Activated CD4-positive, alpha-beta T cell treated with anti-CD3 and anti-CD28 coated beads, Interleukin-2, amount 50 U/mL, for 48 hours (primary cell): Measurements from ENCODE around the gene TXNRD1.
"Not testable (repeated sequence)": the region's sequence is repeated elsewhere in the genome, so short reads cannot be mapped to it uniquely, and the experiment has no call there.

Source experiments
- DNase-seq, 2 experiments: peaks; one replicate each; pipeline ENCODE4 v3.0.0-alpha.2; 2020

The TXNRD1 gene

DNA sequence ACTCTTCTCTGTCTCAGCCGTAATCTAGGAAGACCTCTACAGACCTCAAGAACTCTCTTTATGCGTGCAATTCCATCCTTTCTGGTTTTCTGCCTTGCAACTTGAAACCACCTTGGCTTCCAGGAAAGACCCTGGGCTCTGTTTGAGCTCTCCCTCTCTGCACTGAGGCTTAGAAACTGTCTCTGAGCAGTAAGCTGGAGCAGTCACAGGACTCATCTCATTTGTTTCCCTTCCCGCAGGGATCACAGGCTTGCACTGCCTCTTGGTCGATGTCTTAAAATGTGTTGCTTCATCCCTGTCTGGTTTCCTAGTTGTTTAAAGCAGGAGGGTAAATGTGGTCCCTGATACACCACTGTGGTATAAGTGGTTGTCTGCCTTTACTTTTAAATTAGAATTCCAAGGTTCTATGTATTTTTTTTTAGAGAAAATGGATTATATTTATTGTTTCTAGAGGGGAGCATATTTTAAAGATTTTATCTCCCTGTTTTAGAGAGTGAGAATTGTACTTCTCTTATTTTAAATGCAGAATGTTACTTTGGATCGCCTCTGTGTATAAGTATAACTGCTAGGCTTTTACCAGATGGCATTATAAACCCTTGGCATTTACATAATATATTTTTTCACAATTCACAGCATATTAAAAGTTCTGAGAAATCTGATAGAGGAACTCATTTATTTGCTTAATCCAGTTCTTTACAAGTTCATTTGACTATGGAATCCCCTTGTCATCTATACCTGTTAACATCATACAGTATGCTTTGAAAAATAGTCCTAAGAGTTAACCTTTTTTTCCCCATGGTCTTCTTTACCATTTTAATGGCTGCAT lies 114.3 kb downstream of the TXNRD1 start:
- DNase-seq: no peak

DNA sequence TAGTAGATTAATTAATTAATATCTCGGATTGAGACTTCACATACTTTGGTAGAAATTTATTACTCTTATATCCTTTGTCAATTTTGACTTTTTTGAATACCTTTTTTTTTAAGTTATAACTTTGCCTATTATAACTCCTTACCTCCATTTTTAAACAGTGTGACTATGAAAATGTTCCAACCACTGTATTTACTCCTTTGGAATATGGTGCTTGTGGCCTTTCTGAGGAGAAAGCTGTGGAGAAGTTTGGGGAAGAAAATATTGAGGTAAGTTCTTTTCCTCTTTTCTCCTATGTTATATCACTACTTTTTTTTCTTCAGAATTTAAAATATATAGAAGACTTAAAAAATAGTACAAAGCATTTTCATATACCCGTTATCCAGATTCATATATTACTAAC lies 115.8 kb downstream of the TXNRD1 start:
- no peak for DNase-seq

DNA sequence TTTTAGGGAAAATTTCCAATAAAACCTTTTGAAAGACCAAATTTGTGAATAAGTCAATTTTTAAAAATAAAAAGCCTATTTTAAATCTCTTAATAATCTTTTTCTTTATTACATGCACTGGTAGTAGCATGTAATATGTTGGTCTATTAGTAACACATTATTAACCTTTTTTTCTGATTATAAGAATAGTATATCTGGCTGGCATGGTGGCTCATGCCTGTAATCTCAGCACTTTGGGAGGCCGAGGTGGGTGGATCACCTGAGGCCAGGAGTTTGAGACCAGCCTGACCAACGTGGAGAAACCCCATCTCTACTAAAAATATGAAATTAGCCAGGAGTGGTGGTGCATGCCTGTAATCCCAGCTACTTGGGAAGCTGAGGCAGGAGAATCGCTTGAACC lies 116.7 kb downstream of the TXNRD1 start:
- DNase-seq: not testable (repeated sequence)

DNA sequence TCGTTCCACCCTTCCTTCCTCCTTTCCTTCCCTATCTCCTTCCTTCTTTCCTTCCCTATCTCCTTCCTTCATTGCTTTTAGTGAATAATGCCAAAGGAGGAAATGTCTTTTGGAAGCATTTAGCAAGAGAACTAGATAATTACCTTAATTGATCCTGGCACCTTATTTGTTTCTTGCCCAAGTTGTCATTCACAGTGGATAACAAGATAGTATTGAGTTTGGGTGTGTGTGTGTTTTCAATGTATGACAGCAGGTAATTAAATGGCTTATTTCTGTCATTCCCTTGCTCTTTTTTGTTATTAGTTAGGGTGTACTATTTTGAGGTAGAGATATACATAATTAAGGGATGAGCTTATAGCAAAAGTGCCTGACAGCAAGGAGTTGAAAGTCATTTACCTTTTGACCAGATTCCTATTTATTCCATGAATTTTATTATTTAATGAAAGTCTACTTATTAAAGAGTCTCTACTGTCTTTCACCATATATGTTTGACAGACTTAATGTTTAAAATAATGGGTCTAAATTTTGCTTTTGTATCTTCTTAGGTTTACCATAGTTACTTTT lies 118.2 kb downstream of the TXNRD1 start:
- no peak for DNase-seq

DNA sequence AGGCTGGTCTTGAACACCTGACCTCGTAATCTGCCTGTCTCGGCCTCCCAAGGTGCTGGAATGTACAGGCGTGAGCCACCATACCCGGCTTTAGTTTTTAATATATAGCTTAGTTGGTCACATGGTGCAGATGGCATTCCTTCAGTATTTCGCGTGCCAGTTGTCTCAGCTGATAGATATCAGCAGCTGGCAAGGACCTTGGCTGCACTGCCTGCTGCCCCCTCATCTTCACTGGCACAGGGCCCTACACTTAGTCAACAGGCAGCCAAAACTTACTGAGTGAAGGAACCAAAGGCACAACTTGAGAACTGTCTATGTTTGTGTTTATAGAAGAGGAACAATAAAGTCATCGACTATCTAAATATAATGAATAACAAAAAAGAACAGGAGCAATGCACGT lies 119.0 kb downstream of the TXNRD1 start:
- DNase-seq: no peak

DNA sequence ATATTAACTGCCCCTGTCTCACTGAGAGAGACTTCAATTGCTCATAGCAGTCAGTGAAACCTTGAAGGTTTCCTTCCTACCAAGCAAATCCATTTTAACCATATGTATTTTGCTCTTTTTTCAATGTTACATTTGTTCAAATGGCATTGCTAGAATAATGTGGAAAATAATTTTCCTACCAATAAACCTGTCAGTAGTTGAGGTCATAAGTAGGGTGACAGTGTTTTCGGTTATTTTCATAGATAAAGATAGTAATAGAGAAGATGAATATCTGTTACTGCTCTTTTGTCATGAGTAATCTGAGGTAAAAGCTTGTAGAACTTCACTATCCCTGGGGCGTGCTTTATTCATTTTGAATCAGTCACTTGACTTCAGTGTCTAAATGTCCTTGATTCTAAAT lies 120.5 kb downstream of the TXNRD1 start:
- DNase-seq: no peak

DNA sequence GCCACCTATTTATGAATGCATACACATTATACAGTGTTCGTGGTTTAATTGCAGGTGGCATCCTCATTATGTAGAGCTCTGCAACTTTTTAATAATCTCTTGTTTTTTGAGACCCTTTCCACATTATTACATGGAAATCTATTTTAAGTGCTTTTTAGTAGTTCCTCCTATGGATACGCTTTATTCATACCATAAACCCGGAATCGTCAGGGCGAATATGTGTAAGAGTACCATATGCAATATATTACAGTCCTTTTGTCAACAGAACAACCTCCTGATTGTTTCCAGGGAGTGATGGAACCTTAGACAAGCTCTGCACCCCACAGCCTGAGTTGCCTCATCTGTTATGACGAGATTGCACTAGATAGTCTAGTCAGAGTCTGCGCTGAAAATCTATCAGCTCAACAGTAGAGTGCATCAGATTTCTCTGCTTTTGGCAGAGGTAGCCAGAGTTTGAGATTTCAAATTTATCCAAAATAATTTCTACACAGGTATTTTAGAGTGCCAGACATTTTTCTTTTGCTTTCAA lies 121.5 kb downstream of the TXNRD1 start:
- DNase-seq: no peak

DNA sequence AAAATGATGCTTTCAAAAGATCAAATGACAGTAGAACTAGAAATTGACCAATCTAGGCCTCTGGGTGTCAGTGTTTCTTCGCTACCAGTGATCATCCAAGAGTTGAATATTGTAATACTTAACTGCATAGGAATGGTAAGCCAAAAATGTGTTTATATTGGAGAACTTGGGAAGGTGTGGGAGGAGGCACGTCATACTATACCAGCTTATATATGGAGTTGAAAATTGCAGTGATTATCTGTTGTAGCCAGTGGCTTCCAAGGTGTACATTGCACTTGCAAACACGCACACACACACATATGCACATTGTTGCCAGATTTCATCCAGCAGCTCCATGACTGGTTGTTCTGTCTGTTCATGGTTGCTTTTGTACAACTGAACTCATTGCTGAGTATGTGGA lies 124.1 kb downstream of the TXNRD1 start:
- DNase-seq: no peak

DNA sequence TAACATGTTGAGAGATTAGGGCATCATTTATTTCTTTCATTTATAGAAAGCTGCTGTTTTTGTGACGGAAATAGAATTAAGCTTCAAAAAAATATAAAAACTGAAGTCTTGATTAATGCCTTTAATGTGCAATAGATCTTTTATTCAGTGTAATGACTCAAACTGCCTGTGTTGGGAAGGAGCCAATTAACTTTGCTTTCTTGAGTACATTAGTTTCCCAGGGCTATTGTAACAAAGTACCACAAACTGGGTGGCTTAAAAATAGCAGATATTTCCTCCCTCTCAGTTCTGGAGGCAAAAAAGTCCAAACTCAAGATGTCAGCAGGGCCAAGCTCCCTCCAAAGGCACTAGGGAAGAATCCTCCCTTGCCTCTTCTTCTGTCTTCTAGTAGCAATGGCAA lies 124.6 kb downstream of the TXNRD1 start:
- no peak for DNase-seq

DNA sequence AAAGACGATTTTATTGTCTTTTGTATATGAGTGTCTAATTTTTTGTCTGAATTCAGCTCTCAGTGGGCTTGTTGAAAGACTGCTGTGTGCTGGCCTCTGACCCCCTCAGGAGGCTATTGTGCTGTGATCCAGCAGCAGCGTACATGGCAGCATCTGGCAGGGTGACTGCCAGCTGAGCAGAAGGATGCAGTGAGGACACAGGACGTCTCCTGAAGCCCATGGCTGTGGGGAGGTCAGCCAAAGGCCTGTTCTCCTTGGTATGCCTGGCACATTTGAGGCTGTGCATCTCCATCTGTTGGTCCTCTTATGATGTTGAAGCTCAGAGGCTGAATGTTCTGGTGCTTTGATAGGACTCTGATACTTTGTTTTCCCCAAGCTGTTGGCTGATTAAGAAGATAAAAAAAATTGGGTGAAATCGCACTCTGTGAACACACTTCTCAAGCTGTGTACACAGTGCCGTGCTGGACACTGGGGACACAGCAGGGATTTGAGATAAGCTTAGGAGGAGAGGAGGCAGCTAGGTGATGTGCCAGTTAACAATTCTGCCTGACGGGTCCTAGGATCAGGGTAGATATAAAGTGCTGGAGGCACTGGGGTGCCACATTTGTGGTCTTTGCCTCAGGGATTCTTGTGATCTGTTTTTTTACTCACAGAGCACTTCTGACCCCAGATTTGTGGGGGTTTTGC lies 125.5 kb downstream of the TXNRD1 start:
- DNase-seq: no peak

DNA sequence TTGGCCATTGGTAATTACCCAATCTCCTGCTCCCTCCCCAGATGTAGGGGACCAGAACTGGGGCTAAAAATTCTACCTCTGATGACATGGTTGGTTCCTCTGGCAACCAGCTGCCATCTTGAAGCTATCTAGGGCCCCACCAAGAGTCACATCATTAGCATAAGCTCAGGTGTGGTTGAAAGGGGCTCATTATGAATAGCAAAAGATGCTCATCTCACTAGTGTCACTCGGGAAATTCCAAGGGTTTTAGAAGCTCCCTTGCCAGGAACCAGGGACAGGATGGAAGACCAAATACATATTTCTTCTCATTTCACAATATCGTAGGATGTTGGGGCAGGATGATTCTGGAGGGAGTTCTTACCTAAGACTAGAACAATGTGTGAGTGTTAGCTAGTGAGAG lies 126.6 kb downstream of the TXNRD1 start:
- no peak for DNase-seq

DNA sequence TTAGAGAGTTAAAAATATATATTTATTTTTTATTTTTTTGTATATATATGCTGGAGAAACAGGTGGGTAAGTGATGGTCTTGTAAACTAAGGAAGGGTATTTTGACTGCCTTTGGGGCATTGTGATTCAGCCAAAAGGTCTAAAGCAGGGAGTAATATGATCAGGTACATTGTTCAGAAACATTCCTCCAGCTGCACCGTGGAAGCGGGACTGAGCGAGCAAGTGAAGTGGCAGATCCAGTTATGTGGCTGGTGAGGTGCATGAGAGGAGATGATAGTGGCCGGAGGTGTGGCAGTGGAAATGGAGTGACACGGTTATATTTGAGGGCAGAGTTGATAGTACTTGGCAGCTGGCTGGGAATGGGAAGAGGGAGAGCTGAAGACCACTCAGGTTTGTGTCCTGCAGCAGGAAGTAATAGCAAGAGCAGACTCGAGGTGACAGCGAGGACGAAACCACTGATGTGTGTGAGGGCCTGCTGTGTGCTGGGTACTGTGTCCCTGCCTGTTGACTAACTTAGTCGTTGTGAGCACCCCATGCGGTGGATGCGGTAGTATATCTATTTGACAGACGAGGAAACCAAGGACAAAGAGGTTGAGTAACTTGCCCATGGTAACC lies 127.2 kb downstream of the TXNRD1 start:
- DNase-seq: no peak

DNA sequence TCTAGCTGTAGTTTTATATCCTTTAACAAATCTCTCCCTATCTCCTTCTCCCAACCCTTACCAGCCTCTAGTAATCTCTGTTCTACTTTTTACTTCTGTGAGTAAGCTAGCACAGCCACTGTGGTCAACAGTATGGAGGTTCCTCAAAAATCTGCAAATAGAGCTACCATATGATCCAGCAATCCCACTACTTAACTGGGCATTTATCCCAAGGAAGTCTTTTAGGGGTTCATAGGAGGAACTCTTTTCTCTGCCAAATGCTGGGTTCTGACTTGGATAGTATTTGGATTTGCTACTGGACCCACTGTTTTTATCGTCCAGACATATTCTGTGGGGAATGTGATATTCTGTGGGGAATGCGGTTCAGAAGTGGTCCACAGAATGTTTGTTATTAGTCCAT lies 129.1 kb downstream of the TXNRD1 start:
- no peak for DNase-seq

DNA sequence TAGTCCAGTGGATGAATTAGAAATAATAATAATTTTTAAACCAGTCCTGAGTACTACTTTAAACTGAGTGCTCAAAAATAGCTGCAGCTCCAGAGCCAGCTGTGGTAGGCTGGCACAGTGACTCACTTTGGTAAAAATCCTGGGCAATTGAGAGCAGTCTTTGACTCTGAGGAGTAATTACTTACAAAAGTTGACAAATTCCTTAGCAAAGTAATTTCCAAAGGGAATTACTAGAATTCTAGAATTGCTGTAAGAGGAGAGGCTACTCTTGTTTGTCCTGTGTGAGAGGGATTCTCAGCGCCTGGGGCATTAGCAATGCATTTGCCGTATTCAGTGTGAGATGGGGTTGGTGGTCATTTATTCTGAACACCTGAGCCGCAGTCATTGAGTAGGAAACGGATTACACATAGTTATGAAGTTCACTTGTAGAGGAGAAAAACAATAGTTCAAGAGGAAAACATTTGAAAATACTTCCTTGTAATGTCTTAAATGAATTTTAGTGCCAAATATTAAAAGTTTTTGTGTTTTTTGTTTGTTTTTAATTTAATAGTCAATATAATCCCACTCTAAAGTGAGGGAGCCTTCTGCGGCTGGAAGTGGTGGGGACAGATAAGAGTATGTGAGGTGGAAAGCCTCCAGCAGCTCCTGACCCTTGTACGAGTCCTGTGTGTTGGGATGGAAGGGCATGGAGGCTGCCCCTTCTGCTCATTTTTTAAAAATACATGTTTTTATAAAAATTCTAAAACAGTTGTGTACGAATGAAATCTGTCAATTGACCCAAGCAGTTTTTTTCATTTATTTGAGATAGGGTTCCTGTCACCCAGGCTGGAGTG lies 129.9 kb downstream of the TXNRD1 start:
- no peak for DNase-seq

DNA sequence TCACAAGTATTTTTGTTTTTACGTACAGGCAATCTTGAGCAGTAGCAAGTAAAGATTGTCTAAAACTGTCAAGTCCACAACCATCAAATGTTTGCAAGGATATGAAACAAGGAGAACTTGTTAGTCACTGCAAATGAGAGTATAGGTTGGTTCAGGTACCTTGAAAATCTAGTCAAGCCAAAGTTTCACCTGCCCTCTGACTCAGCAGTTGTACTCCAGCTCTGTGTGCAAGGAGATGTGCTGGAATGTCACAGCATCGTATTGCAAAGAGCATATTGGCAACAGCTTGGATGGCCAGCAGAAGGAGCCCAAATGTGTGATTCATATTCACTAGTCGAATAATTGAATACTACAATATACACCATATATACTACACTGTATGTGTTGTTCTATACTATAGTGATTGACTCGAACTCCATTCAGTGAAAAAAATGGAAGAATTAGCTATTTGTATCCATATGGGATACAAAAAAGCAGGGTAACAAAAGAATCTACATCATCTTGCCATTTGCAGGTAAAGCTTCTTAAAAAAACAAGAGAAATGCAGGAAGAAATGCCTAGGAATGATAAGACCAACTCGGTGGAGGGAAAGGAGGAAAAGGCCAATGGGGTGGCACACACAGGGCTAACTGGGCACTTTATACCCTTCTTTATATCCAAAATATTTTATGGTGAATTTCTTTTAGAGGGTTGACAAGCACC lies 131.9 kb downstream of the TXNRD1 start:
- no peak for DNase-seq

DNA sequence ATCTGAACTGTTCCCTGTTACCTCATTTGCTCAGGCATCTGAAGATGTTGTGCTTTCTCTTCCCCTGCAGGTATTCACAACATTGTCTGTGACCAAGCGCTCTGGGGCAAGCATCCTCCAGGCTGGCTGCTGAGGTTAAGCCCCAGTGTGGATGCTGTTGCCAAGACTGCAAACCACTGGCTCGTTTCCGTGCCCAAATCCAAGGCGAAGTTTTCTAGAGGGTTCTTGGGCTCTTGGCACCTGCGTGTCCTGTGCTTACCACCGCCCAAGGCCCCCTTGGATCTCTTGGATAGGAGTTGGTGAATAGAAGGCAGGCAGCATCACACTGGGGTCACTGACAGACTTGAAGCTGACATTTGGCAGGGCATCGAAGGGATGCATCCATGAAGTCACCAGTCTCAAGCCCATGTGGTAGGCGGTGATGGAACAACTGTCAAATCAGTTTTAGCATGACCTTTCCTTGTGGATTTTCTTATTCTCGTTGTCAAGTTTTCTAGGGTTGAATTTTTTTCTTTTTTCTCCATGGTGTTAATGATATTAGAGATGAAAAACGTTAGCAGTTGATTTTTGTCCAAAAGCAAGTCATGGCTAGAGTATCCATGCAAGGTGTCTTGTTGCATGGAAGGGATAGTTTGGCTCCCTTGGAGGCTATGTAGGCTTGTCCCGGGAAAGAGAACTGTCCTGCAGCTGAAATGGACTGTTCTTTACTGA lies 132.9 kb downstream of the TXNRD1 start:
- no peak for DNase-seq

DNA sequence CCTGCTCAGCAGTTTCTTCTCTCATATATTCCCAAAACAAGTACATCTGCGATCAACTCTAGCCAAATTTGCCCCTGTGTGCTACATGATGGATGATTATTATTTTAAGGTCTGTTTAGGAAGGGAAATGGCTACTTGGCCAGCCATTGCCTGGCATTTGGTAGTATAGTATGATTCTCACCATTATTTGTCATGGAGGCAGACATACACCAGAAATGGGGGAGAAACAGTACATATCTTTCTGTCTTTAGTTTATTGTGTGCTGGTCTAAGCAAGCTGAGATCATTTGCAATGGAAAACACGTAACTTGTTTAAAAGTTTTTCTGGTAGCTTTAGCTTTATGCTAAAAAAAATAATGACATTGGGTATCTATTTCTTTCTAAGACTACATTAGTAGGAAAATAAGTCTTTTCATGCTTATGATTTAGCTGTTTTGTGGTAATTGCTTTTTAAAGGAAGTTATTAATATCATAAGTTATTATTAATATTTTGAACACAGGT lies 133.5 kb downstream of the TXNRD1 start:
- no peak for DNase-seq

DNA sequence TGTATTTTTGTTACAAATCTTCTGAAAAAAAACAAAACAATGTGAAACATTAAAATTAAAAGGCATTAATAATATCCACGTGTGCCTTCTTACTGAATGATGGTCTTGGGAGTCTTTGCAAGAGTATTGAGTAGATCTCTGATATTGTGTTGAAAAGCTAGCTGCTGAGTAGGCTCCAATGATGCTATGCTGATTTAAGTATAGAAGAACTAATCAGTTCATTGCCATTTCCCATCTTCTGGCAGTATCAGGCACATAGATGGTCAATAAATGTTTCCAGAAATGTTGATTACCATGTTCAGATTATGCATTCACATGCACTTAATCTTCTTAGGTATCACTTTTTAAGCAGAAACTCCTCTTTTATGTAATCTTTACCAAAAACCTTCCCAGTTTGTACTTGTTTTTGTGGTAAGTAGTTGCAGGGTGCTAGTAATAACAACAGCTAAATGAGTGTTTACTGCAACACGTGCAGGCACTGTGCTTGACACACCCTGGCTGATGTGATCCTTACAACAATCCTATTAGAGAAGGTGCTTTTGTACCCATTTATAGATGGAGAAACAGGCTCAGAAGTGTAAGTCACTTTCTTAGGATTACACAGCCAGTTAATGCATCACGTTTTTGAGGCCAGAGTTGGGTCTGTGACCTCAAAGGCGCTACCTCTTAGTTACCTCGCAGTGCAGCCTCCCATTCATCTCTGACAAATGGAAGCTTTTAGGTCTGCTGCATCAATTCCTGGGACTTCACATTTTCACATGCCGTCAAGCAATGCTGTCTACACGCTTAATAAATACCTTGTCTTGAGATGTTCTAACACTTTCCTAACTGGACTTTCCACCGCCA lies 134.9 kb downstream of the TXNRD1 start:
- DNase-seq: no peak

DNA sequence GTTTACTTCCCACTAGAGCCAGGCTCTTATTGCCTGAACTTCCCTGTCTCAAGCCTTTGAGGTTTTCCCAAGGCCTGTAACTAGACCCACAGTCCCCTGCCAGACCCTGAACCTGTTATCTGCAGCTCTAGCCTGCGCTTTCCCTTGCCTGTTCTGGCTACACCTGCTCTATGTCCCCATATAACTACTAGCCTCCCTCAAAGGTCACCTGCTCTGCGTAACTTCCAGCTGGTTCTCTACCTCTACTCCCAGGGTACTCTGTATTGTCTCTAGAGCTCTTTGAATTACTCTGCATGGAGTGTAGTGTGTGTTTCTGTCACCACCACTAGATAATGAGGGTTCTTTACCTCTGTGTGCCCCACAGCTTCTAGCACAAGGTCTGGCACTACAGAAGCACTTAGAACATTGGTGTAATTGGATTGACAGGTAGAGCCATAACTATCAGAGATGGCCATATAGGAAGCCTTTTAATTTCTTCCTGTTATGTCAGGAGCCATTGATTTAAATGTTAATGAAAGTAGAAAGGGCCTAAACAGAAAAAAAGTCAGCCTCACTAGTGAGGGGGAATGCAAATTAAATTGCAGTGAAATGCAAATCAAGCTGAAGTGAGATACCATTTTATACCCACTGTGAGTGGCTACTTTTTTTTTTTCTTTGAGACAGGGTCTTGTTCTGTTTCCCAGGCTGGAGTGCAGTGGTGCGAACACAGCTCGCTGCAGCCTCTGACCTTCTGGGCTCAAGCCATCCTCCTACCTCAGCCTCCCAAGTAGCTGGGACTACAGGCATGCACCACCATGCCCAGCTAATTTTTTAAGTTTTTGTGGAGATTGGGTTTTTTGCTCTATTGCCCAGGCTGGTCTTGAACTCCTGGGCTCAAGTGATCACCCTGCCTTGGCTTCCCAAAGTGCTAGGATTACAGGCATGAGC lies 135.7 kb downstream of the TXNRD1 start:
- no peak for DNase-seq
